ENCODE results near the gene SMC5.

SMC5 gene

GRCh38 chr9:70402213-70402612, 143.4 kb downstream of the SMC5 start:
- DNase-seq (ENCODE audit: low read depth): no peak
- H3K4me3 ChIP-seq (ENCODE audit: low read depth, low read length): no peak overlapping the region
- no peak for TF ChIP-seq CTCF (conservative IDR thresholded peaks at IDR 0.05; ENCODE audit: low read depth, low read length)

- TF ChIP-seq CTCF (conservative IDR thresholded peaks at IDR 0.05; ENCODE audit: low read depth, low read length): no peak
- H3K4me3 ChIP-seq (ENCODE audit: low read depth, low read length): no peak overlapping the region
- DNase-seq (ENCODE audit: low read depth): no peak
These were observed 144.4 kb downstream of the SMC5 start for GRCh38 chr9:70403166-70403565.

- no peak overlapping the region for H3K4me3 ChIP-seq (ENCODE audit: low read depth, low read length)
- DNase-seq (ENCODE audit: low read depth): no peak
- no peak for TF ChIP-seq CTCF (conservative IDR thresholded peaks at IDR 0.05; ENCODE audit: low read depth, low read length)
These were observed 144.8 kb downstream of the SMC5 start for GRCh38 chr9:70403618-70404025.

- TF ChIP-seq CTCF (conservative IDR thresholded peaks at IDR 0.05; ENCODE audit: low read depth, low read length): no peak
- no peak for DNase-seq (ENCODE audit: low read depth)
- no peak overlapping the region for H3K4me3 ChIP-seq (ENCODE audit: low read depth, low read length)
These were observed 145.5 kb downstream of the SMC5 start for GRCh38 chr9:70404261-70404660.

All from choroid plexus epithelial cell (primary cell).